Measurements from ENCODE around the gene VPS26C. TPM values are rescaled to one million over a fixed set of nuclear protein-coding genes. Genes with fewer than 3 reads are reported as not detected.

VPS26C gene
- total and polyA plus RNA-seq, 2 of the 13 experiments (the other 11 are each of a cell fraction or from before 2014, with no cell fraction given) = 30.3 to 39.7 TPM

DNA sequence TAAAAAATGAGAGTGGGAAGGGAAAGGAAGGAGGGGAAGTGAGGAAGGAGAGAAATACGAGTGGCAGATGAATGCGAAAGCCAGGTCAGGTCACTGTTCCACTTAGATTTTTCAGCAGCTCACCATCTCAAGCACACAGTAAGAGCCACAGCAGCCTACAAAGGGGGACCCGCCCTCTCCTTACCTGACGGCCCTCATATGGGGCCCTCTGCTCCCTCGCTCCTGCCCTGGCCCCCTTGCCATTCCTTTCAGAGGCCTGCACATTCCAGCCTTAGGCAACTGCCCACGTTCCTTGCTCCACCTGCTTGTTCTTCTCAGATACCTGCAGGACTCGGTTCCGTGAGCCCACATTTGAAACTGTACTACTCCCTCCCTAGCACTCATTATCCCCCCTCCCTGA lies 22.0 kb downstream of the VPS26C start (continued):
- TF ChIP-seq, protein P1, sequence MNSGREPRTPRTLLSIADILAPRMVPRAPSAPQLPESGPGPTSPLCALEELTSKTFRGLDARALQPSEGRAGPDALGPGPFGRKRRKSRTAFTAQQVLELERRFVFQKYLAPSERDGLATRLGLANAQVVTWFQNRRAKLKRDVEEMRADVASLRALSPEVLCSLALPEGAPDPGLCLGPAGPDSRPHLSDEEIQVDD (CRISPR knock-in tag; IDR thresholded peaks at IDR 0.05; ENCODE audit: borderline replicate concordance) = no peak
- TF ChIP-seq REL (CRISPR knock-in tag; conservative IDR thresholded peaks at IDR 0.05) (no peak), ZNF75D (CRISPR knock-in tag; IDR thresholded peaks at IDR 0.05; ENCODE audit: borderline replicate concordance) (no peak), ZNF205 (CRISPR knock-in tag; IDR thresholded peaks at IDR 0.05) (no peak)
- TF ChIP-seq, protein P2, sequence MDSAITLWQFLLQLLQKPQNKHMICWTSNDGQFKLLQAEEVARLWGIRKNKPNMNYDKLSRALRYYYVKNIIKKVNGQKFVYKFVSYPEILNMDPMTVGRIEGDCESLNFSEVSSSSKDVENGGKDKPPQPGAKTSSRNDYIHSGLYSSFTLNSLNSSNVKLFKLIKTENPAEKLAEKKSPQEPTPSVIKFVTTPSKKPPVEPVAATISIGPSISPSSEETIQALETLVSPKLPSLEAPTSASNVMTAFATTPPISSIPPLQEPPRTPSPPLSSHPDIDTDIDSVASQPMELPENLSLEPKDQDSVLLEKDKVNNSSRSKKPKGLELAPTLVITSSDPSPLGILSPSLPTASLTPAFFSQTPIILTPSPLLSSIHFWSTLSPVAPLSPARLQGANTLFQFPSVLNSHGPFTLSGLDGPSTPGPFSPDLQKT (CRISPR knock-in tag; IDR thresholded peaks at IDR 0.05; ENCODE audit: borderline replicate concordance) = no peak

DNA sequence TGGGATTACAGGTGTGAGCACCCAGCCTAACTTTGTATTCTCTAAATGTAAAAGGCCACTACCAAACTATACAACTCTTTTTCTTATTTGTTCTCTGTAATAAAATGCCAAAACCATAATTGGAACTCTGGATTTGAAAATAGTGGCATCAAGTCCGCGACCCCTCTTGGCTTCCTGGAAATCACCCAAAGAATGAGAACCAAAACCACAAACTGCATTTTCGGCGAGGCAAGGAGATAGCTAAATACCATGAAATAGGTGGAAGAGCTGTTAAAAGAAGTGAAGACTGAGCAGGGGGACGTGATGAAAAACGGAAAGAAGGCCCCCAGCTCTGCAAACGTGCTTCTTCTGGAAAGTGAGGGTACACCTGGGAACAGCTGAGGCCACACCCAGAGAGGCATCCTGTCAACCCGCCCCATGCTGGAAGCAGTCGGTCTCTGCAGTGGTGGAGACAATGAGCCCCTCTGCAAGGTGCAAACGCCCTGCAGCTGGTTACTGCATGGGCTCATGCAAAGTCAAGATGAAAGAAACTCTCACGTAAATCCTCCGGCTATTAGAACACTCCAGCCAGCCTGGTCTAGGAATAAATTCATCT lies 22.5 kb downstream of the VPS26C start:
- ChIA-PET CTCF (ENCODE audit: low intra/inter-chr PET ratio, low total read pairs) (no interaction called here), POLR2A (no interaction called here)
- Histone ChIP-seq H2AFZ (ENCODE audit: low read length) (no peak overlapping the region), H3K36me3 (replicated peaks in 1 of 2; ENCODE audit: control insufficient read depth in 1 of 2, insufficient read depth in 2 of 2, low read length in 2 of 2) (peaks cover 1 to 10% of the 10 kb centered on the region in 2 experiments; a peak in 2 of 5 replicates), H4K20me1 (ENCODE audit: insufficient read depth, low read length) (no peaks in the 10 kb centered on the region), H3K9me3 (ENCODE audit: low read length) (no peaks in the 10 kb centered on the region), H3K27me3 (ENCODE audit: control insufficient read depth in 1 of 2, insufficient read depth in 2 of 2, low read length in 2 of 2) (no peaks in the 10 kb centered on the region), H3K27ac (ENCODE audit: extremely low read length, insufficient read depth, low read length) (no peak overlapping the region), H3K4me3 (replicated peaks in 1 of 3; ENCODE audit: insufficient read depth in 1 of 3, low read depth in 2 of 3, low read length in 3 of 3) (no peak overlapping the region), H3K9ac (ENCODE audit: insufficient read depth, low read depth, low read length) (no peak overlapping the region), H3K4me1 (ENCODE audit: insufficient read depth, low read length) (no peaks in the 10 kb centered on the region), H3K4me2 (ENCODE audit: low read depth, low read length) (no peak overlapping the region), H3K79me2 (ENCODE audit: insufficient read depth, low read length) (peaks cover 49% of the 10 kb centered on the region)
- intact Hi-C loops (cut with micrococcal nuclease; ENCODE audit: unreplicated experiment) = no loop called here
- DNase-seq (ENCODE audit: low spot score) (no peak), ATAC-seq (no peak), FAIRE-seq (no peak)
- BruUV-seq (replicated peaks) = no TSS peak
- in situ Hi-C loops (cut with HindIII; ENCODE audit: extremely low pct_ligation_motif_present, low pct_unique_long_range_greater_than_20kb) = no loop called here
- 98% methylated on average over 12 of the region's 12 CpGs for WGBS (ENCODE audit: low lambda C conversion rate)
- no peak for TF ChIP-seq HOXA3 (CRISPR knock-in tag; IDR thresholded peaks at IDR 0.05)
- no peak for TF ChIP-seq IRX3 (CRISPR knock-in tag; IDR thresholded peaks at IDR 0.05; ENCODE audit: borderline replicate concordance, low read depth)
- TF ChIP-seq, protein P3, sequence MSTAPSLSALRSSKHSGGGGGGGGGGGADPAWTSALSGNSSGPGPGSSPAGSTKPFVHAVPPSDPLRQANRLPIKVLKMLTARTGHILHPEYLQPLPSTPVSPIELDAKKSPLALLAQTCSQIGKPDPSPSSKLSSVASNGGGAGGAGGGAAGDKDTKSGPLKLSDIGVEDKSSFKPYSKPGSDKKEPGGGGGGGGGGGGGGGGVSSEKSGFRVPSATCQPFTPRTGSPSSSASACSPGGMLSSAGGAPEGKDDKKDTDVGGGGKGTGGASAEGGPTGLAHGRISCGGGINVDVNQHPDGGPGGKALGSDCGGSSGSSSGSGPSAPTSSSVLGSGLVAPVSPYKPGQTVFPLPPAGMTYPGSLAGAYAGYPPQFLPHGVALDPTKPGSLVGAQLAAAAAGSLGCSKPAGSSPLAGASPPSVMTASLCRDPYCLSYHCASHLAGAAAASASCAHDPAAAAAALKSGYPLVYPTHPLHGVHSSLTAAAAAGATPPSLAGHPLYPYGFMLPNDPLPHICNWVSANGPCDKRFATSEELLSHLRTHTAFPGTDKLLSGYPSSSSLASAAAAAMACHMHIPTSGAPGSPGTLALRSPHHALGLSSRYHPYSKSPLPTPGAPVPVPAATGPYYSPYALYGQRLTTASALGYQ (CRISPR knock-in tag; IDR thresholded peaks at IDR 0.05) = no peak
- TF ChIP-seq ZNF678 (CRISPR knock-in tag; IDR thresholded peaks at IDR 0.05) = no peak
- TF ChIP-seq ZNF468 (CRISPR knock-in tag; IDR thresholded peaks at IDR 0.05) = no peak
- no peak for TF ChIP-seq CCAR2 (optimal IDR thresholded peaks at IDR 0.05; ENCODE audit: low read depth, low read length)
- no peak for TF ChIP-seq ZNF317 (CRISPR knock-in tag; IDR thresholded peaks at IDR 0.05)
- TF ChIP-seq, protein P4, sequence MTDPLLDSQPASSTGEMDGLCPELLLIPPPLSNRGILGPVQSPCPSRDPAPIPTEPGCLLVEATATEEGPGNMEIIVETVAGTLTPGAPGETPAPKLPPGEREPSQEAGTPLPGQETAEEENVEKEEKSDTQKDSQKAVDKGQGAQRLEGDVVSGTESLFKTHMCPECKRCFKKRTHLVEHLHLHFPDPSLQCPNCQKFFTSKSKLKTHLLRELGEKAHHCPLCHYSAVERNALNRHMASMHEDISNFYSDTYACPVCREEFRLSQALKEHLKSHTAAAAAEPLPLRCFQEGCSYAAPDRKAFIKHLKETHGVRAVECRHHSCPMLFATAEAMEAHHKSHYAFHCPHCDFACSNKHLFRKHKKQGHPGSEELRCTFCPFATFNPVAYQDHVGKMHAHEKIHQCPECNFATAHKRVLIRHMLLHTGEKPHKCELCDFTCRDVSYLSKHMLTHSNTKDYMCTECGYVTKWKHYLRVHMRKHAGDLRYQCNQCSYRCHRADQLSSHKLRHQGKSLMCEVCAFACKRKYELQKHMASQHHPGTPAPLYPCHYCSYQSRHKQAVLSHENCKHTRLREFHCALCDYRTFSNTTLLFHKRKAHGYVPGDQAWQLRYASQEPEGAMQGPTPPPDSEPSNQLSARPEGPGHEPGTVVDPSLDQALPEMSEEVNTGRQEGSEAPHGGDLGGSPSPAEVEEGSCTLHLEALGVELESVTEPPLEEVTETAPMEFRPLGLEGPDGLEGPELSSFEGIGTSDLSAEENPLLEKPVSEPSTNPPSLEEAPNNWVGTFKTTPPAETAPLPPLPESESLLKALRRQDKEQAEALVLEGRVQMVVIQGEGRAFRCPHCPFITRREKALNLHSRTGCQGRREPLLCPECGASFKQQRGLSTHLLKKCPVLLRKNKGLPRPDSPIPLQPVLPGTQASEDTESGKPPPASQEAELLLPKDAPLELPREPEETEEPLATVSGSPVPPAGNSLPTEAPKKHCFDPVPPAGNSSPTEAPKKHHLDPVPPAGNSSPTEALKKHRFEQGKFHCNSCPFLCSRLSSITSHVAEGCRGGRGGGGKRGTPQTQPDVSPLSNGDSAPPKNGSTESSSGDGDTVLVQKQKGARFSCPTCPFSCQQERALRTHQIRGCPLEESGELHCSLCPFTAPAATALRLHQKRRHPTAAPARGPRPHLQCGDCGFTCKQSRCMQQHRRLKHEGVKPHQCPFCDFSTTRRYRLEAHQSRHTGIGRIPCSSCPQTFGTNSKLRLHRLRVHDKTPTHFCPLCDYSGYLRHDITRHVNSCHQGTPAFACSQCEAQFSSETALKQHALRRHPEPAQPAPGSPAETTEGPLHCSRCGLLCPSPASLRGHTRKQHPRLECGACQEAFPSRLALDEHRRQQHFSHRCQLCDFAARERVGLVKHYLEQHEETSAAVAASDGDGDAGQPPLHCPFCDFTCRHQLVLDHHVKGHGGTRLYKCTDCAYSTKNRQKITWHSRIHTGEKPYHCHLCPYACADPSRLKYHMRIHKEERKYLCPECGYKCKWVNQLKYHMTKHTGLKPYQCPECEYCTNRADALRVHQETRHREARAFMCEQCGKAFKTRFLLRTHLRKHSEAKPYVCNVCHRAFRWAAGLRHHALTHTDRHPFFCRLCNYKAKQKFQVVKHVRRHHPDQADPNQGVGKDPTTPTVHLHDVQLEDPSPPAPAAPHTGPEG (CRISPR knock-in tag; IDR thresholded peaks at IDR 0.05) = no peak
- no peak for TF ChIP-seq ZNF7 (CRISPR knock-in tag; IDR thresholded peaks at IDR 0.05)

All from HepG2 (cell line).